OCI-LY1 (cell line): ENCODE data around the gene TNNT1.

ENCODE experiments used
- EZH2 ChIP-seq: fragments of 200-600 bp; sonication (generic), shearing (Covaris generic); IDR thresholded peaks from 2 replicates; pipeline ENCODE4 v1.8.0; 2017; ENCODE audit warnings: borderline replicate concordance, mixed run types, mild to moderate bottlenecking, antibody characterized with exemption, low read length, moderate library complexity, mixed read lengths
- TF ChIP-seq, protein P1 (sequence below): fragments of 200-600 bp; sonication (generic), shearing (Covaris generic); IDR thresholded peaks from 2 replicates; pipeline ENCODE4 v1.5.1; 2017; ENCODE audit warnings: mild to moderate bottlenecking, antibody characterized with exemption, low read length, moderate library complexity, mixed read lengths

GRCh38 chr19:55105237-55105636, 43.8 kb downstream of the TNNT1 start:
- TF ChIP-seq, protein P1, sequence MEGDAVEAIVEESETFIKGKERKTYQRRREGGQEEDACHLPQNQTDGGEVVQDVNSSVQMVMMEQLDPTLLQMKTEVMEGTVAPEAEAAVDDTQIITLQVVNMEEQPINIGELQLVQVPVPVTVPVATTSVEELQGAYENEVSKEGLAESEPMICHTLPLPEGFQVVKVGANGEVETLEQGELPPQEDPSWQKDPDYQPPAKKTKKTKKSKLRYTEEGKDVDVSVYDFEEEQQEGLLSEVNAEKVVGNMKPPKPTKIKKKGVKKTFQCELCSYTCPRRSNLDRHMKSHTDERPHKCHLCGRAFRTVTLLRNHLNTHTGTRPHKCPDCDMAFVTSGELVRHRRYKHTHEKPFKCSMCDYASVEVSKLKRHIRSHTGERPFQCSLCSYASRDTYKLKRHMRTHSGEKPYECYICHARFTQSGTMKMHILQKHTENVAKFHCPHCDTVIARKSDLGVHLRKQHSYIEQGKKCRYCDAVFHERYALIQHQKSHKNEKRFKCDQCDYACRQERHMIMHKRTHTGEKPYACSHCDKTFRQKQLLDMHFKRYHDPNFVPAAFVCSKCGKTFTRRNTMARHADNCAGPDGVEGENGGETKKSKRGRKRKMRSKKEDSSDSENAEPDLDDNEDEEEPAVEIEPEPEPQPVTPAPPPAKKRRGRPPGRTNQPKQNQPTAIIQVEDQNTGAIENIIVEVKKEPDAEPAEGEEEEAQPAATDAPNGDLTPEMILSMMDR = no peak
- TF ChIP-seq EZH2 = no peak
